ENCODE results near the gene SGCD.

GRCh38 chr5:156438076-156438475 is 111.1 kb downstream of the SGCD start:
- TF ChIP-seq EZH2phosphoT487 (IDR thresholded peaks at IDR 0.05; ENCODE audit: borderline replicate concordance) (no peak), POLR2A (IDR thresholded peaks at IDR 0.05; ENCODE audit: borderline replicate concordance, extremely low read depth, insufficient read depth, insufficient read length) (no peak), CTCF (IDR thresholded peaks at IDR 0.05 in 2 of 3, conservative IDR thresholded peaks at IDR 0.05 in 1 of 3; ENCODE audit: borderline replicate concordance in 1 of 3, insufficient read depth in 1 of 3, low read depth in 2 of 3, low read length in 2 of 3) (no peak), RAD21 (IDR thresholded peaks at IDR 0.05; ENCODE audit: low read depth) (no peak), REST (IDR thresholded peaks at IDR 0.05; ENCODE audit: low read depth) (no peak)

Data from HCT116 (cell line).